GM23338 (cell line): ENCODE data around the gene DGKD.

Source experiments
- EZH2 ChIP-seq: fragments of 200-600 bp; sonication (generic); IDR thresholded peaks from one replicate; pipeline ENCODE4 v1.8.0; 2017; ENCODE audit warnings: antibody characterized with exemption, mild to moderate bottlenecking, low read depth; ENCODE audit not compliant: unreplicated experiment
- JUNB ChIP-seq: IDR thresholded peaks from one replicate; pipeline ENCODE4 v1.6.1; 2016; ENCODE audit warnings: antibody characterized with exemption; ENCODE audit not compliant: unreplicated experiment
- POLR2AphosphoS5 ChIP-seq: IDR thresholded peaks from 2 replicates; pipeline ENCODE4 v1.6.1; 2016; ENCODE audit warnings: antibody characterized with exemption, low read depth
- TF ChIP-seq, protein P1 (sequence below), 2 experiments: fragments of 200-600 bp in 1 of 2; sonication (generic) in 1 of 2; conservative IDR thresholded peaks; 2 replicates each; pipeline versions ENCODE4 v1.5.1 to v1.6.1; 2016 to 2017; ENCODE audit warnings: antibody characterized with exemption in 2 of 2, low read depth in 2 of 2, mild to moderate bottlenecking in 2 of 2, moderate library complexity in 1 of 2

DNA sequence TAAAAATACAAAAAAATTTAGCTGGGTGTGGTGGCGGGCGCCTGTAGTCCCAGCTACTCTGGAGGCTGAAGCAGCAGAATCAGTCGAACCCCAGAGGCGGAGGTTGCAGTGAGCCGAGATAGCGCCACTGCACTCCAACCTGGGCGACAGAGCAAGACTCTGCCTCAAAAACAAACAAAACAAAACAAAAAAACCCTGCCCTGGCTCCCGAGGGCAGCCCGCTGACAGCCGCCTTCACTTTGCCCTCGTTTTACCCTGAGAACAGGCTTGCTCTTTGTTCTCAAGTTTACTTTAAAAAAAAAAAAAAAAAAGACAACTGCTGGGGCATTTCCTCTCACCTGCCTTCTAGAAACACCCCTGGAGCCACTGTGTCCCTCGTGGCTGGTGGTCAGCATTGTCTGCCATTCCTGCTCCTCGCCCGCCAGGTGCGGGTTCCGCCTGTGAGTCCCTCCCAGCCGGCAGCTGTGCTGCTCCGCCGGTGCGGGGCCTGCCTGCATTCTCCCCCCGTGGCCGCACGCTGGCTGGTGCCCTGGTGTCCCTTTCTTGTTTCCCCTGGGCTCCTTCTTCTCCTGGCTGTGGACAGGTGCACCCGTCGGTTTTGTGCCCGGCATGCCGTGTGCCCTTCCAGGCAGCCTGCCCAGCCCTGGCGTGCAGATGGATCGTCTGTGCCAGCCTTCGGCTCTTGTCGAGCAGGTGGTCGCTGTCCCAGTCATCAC lies 106.6 kb downstream of the DGKD start:
- TF ChIP-seq, protein P1, sequence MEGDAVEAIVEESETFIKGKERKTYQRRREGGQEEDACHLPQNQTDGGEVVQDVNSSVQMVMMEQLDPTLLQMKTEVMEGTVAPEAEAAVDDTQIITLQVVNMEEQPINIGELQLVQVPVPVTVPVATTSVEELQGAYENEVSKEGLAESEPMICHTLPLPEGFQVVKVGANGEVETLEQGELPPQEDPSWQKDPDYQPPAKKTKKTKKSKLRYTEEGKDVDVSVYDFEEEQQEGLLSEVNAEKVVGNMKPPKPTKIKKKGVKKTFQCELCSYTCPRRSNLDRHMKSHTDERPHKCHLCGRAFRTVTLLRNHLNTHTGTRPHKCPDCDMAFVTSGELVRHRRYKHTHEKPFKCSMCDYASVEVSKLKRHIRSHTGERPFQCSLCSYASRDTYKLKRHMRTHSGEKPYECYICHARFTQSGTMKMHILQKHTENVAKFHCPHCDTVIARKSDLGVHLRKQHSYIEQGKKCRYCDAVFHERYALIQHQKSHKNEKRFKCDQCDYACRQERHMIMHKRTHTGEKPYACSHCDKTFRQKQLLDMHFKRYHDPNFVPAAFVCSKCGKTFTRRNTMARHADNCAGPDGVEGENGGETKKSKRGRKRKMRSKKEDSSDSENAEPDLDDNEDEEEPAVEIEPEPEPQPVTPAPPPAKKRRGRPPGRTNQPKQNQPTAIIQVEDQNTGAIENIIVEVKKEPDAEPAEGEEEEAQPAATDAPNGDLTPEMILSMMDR (conservative IDR thresholded peaks at IDR 0.05; ENCODE audit: low read depth in 2 of 2) = no peak
- TF ChIP-seq POLR2AphosphoS5 = no peak
- TF ChIP-seq JUNB = no peak
- TF ChIP-seq EZH2 = no peak
